Endothelial cell (in vitro differentiated cells): Measurements from ENCODE around the gene ALG6. TPM values are rescaled to one million over a fixed set of nuclear protein-coding genes. Genes with fewer than 3 reads are reported as not detected.
"Not testable (repeated sequence)": the region's sequence is repeated elsewhere in the genome, so short reads cannot be mapped to it uniquely, and the experiment has no call there.

Experiments used
- DNase-seq: peaks from one replicate; pipeline ENCODE4 v3.0.0; 2021; ENCODE audit warnings: low spot score
- H3K27ac Mint-ChIP-seq: one replicate; pipeline ENCODE4 v1.8.0; 2021; ENCODE audit warnings: mixed read lengths, inconsistent platforms; ENCODE audit not compliant: unreplicated experiment
- H3K27me3 Mint-ChIP-seq: one replicate; pipeline ENCODE4 v1.8.0; 2021; ENCODE audit warnings: mild to moderate bottlenecking, moderate library complexity, mixed read lengths, inconsistent platforms; ENCODE audit not compliant: unreplicated experiment
- H3K36me3 Mint-ChIP-seq: one replicate; pipeline ENCODE4 v1.8.0; 2021; ENCODE audit warnings: mild to moderate bottlenecking, low read depth, mixed read lengths, inconsistent platforms; ENCODE audit not compliant: unreplicated experiment
- H3K4me1 Mint-ChIP-seq: one replicate; pipeline ENCODE4 v1.8.0; 2021; ENCODE audit warnings: mild to moderate bottlenecking, mixed read lengths, inconsistent platforms; ENCODE audit not compliant: unreplicated experiment
- H3K4me3 Mint-ChIP-seq: one replicate; pipeline ENCODE4 v1.8.0; 2021; ENCODE audit warnings: mild to moderate bottlenecking, mixed read lengths, inconsistent platforms; ENCODE audit not compliant: unreplicated experiment
- H3K9me3 Mint-ChIP-seq: one replicate; pipeline ENCODE4 v1.8.0; 2021; ENCODE audit warnings: mixed read lengths, inconsistent platforms; ENCODE audit not compliant: unreplicated experiment
- CTCF ChIP-seq: fragments of 200-600 bp; sonication (generic); IDR thresholded peaks from one replicate; pipeline ENCODE4 v1.5.0; 2021; ENCODE audit warnings: antibody characterized with exemption; ENCODE audit not compliant: unreplicated experiment
- total RNA-seq: library from RNA; stranded (reverse); fragmentation: NEBNext Ultra II Directional; extraction: Animal tissue kit (Norgen Biotek cat#: 25700); gene quantifications from one replicate; pipeline ENCODE4 v1.2.1, GENCODE V29; 2021; ENCODE audit not compliant: unreplicated experiment

ALG6 gene
- total RNA-seq, 1 donor from 2014 or later = 14.9 TPM

- Mint-ChIP-seq H3K27me3 (peaks cover 4% of the 10 kb centered on the region), H3K36me3 (no peaks in the 10 kb centered on the region), H3K4me1 (no peaks in the 10 kb centered on the region), H3K4me3 (no peak overlapping the region), H3K27ac (no peak overlapping the region), H3K9me3 (no peaks in the 10 kb centered on the region)
- no peak for DNase-seq
- no peak for TF ChIP-seq CTCF
These were observed 17.1 kb upstream of the ALG6 start for GRCh38 chr1:63350320-63350719.

- H3K36me3 Mint-ChIP-seq = no peaks in the 10 kb centered on the region
- peaks cover 4% of the 10 kb centered on the region for H3K27me3 Mint-ChIP-seq
- no peak for TF ChIP-seq CTCF
- H3K9me3 Mint-ChIP-seq = no peaks in the 10 kb centered on the region
- H3K4me3 Mint-ChIP-seq = no peak overlapping the region
- no peak overlapping the region for H3K27ac Mint-ChIP-seq
- H3K4me1 Mint-ChIP-seq = no peaks in the 10 kb centered on the region
- no peak for DNase-seq
These were observed 14.7 kb upstream of the ALG6 start for GRCh38 chr1:63352736-63353135.

- DNase-seq, H3K4me1 Mint-ChIP-seq, H3K27me3 Mint-ChIP-seq, H3K36me3 Mint-ChIP-seq, H3K4me3 Mint-ChIP-seq, H3K27ac Mint-ChIP-seq, H3K9me3 Mint-ChIP-seq: not testable (repeated sequence)
These were observed 11.2 kb upstream of the ALG6 start for GRCh38 chr1:63356234-63356633.

GRCh38 chr1:63359561-63359960, 7.9 kb upstream of the ALG6 start:
- Mint-ChIP-seq H3K27ac (no peak overlapping the region), H3K36me3 (no peaks in the 10 kb centered on the region), H3K4me3 (no peak overlapping the region), H3K9me3 (no peaks in the 10 kb centered on the region), H3K4me1 (no peaks in the 10 kb centered on the region), H3K27me3 (no peaks in the 10 kb centered on the region)
- DNase-seq = no peak
- no peak for TF ChIP-seq CTCF

- H3K4me3 Mint-ChIP-seq = no peak overlapping the region
- no peaks in the 10 kb centered on the region for H3K27me3 Mint-ChIP-seq
- no peak for TF ChIP-seq CTCF
- no peak overlapping the region for H3K27ac Mint-ChIP-seq
- H3K9me3 Mint-ChIP-seq = no peaks in the 10 kb centered on the region
- H3K4me1 Mint-ChIP-seq = peaks cover 12% of the 10 kb centered on the region
- no peaks in the 10 kb centered on the region for H3K36me3 Mint-ChIP-seq
- DNase-seq = no peak
These were observed 5.4 kb upstream of the ALG6 start for GRCh38 chr1:63362073-63362472.

GRCh38 chr1:63362578-63362977, 4.8 kb upstream of the ALG6 start:
- no peaks in the 10 kb centered on the region for H3K27me3 Mint-ChIP-seq
- peaks cover 13% of the 10 kb centered on the region for H3K4me1 Mint-ChIP-seq
- no peak for DNase-seq
- H3K4me3 Mint-ChIP-seq = no peak overlapping the region
- H3K36me3 Mint-ChIP-seq = no peaks in the 10 kb centered on the region
- no peak overlapping the region for H3K27ac Mint-ChIP-seq
- TF ChIP-seq CTCF = no peak
- no peaks in the 10 kb centered on the region for H3K9me3 Mint-ChIP-seq
